OCI-LY1 (cell line): ENCODE results near the gene PCNT.

Source experiments
- EZH2 ChIP-seq: fragments of 200-600 bp; sonication (generic), shearing (Covaris generic); IDR thresholded peaks from 2 replicates; pipeline ENCODE4 v1.8.0; 2017; ENCODE audit warnings: borderline replicate concordance, mixed run types, mild to moderate bottlenecking, antibody characterized with exemption, low read length, moderate library complexity, mixed read lengths
- TF ChIP-seq, protein P1 (sequence below): fragments of 200-600 bp; sonication (generic), shearing (Covaris generic); IDR thresholded peaks from 2 replicates; pipeline ENCODE4 v1.5.1; 2017; ENCODE audit warnings: mild to moderate bottlenecking, antibody characterized with exemption, low read length, moderate library complexity, mixed read lengths

DNA sequence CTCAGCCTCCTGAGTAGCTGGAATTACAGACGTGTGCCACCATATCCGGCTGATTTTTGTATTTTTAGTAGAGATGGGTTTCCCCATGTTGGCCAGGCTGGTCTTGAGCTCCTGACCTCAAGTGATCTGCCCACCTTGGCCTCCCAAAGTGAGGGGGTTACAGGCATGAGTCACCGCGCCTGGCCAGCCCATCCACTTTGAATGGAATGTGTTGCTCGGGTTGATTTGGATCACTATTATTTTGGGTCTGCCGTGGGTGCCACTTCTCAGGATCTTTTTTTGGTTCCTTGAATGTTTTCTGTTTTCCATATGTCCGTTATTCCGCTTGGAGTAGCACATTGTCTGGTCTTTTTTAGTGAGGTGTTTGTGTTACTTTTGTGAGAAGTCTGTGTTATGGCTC is 17.0 kb downstream of the PCNT start:
- no peak for TF ChIP-seq EZH2
- TF ChIP-seq, protein P1, sequence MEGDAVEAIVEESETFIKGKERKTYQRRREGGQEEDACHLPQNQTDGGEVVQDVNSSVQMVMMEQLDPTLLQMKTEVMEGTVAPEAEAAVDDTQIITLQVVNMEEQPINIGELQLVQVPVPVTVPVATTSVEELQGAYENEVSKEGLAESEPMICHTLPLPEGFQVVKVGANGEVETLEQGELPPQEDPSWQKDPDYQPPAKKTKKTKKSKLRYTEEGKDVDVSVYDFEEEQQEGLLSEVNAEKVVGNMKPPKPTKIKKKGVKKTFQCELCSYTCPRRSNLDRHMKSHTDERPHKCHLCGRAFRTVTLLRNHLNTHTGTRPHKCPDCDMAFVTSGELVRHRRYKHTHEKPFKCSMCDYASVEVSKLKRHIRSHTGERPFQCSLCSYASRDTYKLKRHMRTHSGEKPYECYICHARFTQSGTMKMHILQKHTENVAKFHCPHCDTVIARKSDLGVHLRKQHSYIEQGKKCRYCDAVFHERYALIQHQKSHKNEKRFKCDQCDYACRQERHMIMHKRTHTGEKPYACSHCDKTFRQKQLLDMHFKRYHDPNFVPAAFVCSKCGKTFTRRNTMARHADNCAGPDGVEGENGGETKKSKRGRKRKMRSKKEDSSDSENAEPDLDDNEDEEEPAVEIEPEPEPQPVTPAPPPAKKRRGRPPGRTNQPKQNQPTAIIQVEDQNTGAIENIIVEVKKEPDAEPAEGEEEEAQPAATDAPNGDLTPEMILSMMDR: no peak
